Cardiac septum (tissue), 1 donor: ENCODE data around the gene TRIB2. TPM values are rescaled to one million over a fixed set of nuclear protein-coding genes. Genes with fewer than 3 reads are reported as not detected.
A peak's percentile ranks its signal among the peaks of the same experiment; 100 is the strongest.

Experiments
- DNase-seq: peaks from one replicate; pipeline ENCODE4 v3.0.0-alpha.2; 2020; ENCODE audit warnings: low spot score
- intact Hi-C: fragments of 100-400 bp; cut with DNase I; formaldehyde crosslinking; loops from one replicate; pipeline ENCODE4 v1.14.0; 2022
- total RNA-seq: library from RNA; stranded (reverse); fragmentation: NEBNext Ultra II Directional; extraction: Animal tissue kit (Norgen Biotek cat#: 25700); gene quantifications from one replicate; pipeline ENCODE4 v1.2.1, GENCODE V29; 2021
- donor health status: DM: no; HTN: no; CAD: no.

The TRIB2 gene
- total RNA-seq, 1 donor from 2014 or later: 49.9 TPM

GRCh38 chr2:12766421-12766879, 49.7 kb downstream of the TRIB2 start:
- DNase-seq: no peak
- intact Hi-C loops: no loop called here

DNA sequence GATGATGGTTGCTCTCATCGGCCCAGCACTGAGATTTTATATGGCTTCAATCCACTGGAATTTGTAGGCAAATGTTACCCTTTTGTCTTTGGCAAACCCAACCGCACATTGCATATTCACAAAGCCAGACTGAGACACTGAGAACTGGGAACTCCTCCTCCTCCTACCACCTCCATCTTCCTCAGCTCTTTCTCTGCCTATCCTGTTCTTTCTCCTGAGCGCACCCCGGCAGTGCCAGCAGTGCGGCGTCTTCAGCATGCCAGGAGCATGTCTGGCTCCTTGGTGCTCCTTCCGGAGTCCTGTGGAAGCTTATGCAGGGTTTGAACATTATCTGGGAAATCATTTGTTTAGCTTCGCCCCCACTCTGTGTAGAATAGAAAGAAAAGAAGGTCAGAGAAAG, 50.8 kb downstream of the TRIB2 start:
- DNase-seq: no peak
- intact Hi-C loops: no loop called here

GRCh38 chr2:12767996-12768624, 51.4 kb downstream of the TRIB2 start:
- no peak for DNase-seq
- intact Hi-C loops: no loop called here

GRCh38 chr2:12769492-12770105, 52.9 kb downstream of the TRIB2 start:
- peak; percentile 80 for DNase-seq
- intact Hi-C loops: no loop called here

- intact Hi-C loops: no loop called here
- DNase-seq: no peak
These were observed 53.7 kb downstream of the TRIB2 start for GRCh38 chr2:12770300-12770968.

DNA sequence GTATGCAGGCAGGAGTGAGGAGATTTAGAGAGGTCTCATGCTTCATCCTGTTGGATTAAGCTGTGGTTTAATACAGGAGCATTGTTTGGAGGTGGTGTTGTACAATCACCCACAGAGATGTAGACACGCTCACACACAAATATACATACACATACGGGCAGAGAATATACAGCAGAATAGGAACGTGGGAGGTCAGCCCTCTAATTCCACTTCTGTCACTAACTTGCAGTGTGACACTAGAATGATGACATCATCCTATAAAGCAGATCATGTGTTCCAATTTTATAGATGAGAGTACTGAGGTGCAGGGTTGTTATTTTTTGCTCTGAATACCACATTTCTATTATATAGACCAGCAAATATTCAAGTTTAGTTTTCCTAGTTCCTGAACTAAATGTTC, 54.4 kb downstream of the TRIB2 start:
- intact Hi-C loops: no loop called here
- no peak for DNase-seq

DNA sequence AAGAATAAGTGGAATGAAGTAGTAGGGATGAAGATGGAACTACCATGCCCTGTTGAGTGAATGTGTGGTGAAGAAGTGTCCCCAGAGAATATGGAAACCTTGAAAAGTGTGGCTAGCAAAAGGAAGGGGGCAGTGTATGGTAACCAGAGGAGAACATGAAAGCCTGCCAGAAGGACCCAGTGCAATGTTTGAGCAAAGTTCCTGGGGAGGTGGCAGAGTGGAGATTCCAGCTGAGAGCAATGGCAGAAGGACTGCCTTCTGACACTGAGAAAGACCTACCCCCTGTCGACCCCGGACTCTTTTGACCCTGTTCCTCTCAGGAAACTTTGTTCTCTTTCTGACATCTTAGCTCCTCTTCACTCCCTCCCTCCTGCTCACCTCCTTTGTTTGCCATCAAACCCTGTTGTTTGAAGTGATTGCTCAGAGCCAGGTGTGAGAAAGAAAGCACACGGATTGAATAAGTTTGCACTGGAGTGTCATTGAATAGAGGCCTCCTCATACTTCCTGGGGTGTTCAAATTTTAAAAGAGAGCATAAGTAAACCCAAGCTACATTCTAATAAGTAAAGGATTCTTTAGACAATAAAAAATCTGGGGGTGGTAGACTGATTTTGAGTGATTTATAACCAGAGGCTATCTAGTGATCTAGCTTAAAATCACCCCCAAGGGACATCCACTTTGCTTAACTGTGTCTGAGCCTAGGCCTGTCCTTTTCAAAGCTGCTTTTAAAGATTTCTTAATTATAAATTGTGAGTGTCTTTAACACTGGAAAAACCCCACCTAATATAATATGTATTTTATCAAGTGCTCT, 57.1 kb downstream of the TRIB2 start:
- DNase-seq: no peak

DNA sequence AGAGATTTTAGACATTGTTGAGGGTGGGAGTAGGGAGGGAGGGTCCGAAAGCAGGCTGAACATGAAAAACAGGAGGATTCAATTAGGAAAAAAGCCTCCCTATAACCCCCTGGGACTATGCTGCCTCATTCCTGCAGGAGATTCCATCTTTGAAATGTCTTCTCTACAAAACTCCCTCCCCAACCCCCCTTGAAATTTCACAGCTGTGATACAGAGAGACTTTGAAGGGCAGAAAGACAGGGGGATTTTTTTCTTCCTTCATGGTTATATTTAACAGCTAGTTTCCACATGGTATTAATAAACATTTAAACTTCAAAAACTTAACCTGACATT, 57.6 kb downstream of the TRIB2 start:
- DNase-seq: no peak
- intact Hi-C loops: no loop called here

More for the DNA sequence above, 57.1 kb downstream of the TRIB2 start:
- intact Hi-C loops: no loop called here

DNA sequence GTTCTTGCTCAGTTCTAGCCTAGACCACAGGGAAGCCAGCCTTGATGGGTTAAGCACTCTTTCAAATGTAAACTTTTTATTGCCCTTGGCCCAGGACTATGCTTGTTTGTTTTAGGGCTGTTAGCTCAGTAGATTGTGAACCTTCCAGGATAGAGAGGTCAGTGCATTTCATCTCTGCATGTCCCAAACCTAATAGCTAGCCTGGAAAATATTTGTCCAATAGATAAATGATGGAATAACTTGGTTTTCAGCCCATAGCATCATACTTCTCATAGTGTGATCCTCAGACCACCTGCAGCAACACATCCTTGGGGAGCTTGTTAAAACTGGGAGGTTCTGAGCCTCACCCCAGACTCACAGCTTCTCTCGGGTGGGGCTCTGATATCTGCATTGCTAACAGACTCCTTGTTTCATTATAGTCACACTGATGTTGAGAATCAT, 59.8 kb downstream of the TRIB2 start:
- DNase-seq: no peak
- intact Hi-C loops: no loop called here

- intact Hi-C loops: no loop called here
- no peak for DNase-seq
These were observed 61.6 kb downstream of the TRIB2 start for GRCh38 chr2:12778369-12778768.

GRCh38 chr2:12778811-12779579, 62.3 kb downstream of the TRIB2 start:
- intact Hi-C loops: no loop called here
- no peak for DNase-seq

GRCh38 chr2:12781329-12781728, 64.6 kb downstream of the TRIB2 start:
- intact Hi-C loops: no loop called here

GRCh38 chr2:12787891-12788801, 71.4 kb downstream of the TRIB2 start:
- no peak for DNase-seq
- intact Hi-C loops: no loop called here

More at GRCh38 chr2:12781329-12781728, 64.6 kb downstream of the TRIB2 start:
- no peak for DNase-seq

DNA sequence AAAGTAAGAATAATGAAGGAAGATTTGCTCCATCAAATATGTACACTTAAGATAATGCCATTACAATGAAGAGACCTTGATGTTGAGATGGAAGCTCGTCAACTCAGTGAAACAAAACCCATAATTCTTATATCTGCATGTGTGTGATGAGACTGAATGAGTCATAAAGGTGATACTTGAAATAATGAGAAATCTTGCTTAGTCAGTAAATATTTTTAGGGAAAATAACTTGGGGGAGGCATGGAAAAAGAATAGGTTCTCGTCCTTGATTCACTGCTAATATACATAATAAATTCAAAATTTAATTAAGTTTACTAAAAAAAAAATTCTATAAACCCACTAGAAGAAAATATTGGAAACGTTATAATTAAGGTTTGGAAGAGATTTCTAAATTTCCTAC, 75.2 kb downstream of the TRIB2 start:
- no peak for DNase-seq
- intact Hi-C loops: loop anchor here (10.0 kb wide), 1 partner anchor 957 kb away; no protein-coding TSS in a partner anchor
